HG03045 (cell line): ENCODE data around the gene LTB4R.

Experiments
- ATAC-seq: cut with Tn5 transposase; IDR thresholded peaks from one replicate; pipeline ENCODE4 v1.9.1; 2021; ENCODE audit warnings: mild to moderate bottlenecking, moderate library complexity; ENCODE audit not compliant: unreplicated experiment

LTB4R gene

DNA sequence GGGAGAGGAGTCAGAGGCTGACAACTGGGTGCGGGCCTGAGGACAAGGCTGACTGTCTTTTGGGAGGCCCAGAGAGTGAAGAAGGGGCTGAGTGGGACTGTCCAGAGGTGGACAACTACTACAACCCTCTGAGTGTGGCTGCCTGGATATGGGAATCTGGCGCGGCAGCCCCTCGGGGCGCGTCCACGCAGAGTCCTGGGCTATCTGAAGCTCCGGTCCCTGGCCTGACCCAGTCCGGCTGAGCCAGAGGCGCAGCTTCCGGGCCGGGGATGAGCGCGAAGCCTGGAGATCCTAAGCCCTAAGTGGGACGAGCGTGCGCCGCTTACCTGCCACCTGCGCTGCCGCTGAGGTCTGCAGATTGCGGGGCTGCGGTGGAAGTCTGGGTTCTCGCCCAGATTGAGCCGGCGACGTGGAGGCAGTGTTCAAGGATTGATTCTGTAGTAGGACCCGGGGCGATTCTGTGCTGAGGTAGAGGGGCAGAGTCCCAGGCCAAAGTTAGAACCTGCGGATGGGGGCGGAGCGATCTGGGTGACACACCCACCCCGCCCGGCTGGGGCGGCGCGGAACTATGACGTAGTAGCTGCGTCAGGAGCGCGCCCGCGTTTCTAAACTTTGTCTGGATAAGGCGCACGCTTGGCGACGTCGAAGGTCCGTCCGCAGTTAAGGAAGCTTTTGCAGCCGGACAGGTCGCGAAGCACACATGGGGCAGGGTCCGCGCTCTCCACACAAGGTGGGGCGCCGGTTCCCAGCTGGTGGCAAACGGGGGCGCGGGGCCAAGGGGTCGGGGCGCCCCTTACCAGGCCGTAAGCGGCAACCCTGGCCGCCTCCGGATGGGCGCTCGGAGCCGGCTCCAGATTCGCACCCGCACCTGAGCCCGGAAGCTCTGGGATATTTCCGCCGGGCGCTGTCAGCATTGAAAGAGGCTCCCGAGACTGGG lies 11.8 kb upstream of the LTB4R start, which contains the start of the genes DHRS1 and NOP9:
DHRS1 (minus strand) TSS at position 526 of the 937 bp plus-strand sequence. CDS start 674 bp downstream, outside the sequence.
NOP9 (plus strand) TSS at position 596 of the 937 bp plus-strand sequence; CDS start at position 701, 105 bp downstream.
- peak; percentile 65 for ATAC-seq

DNA sequence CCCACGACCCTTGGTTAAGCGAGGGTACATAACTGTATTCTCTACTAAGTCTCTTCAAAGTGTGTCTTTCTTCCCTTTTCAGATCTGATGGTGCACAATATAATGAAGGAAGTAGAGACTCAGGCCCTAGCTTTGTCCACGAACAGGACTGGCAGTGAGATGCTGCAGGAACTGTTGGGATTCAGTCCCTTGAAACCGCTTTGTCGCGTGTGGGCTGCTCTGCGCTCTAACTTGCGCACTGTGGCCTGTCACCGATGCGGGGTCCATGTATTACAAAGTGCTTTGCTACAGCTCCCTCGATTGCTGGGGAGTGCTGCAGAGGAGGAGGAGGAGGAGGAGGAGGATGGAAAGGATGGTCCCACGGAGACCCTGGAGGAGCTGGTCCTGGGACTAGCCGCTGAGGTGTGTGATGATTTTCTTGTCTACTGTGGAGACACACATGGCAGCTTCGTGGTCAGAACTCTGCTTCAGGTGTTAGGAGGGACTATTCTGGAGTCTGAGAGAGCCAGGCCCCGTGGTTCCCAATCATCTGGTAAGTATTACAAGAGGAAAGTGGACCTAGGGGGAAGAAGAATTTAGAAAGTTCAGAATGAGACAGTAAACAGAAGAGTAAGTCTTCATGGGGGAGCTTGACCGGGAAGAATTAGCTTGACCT lies 10.8 kb upstream of the LTB4R start:
- no peak for ATAC-seq

GRCh38 chr14:24304019-24304387 lies 7.3 kb upstream of the LTB4R start:
- ATAC-seq, result no peak

GRCh38 chr14:24307156-24307574 lies 4.1 kb upstream of the LTB4R start:
- ATAC-seq, result no peak

GRCh38 chr14:24307575-24308341 lies 3.5 kb upstream of the LTB4R start, which contains the start of gene CIDEB:
CIDEB (minus strand) TSS chr14:24307977; CDS start chr14:24307858, 119 bp downstream.
- ATAC-seq, result no peak

- ATAC-seq, result no peak
Observed at GRCh38 chr14:24308342-24309124, 2.8 kb upstream of the LTB4R start.

DNA sequence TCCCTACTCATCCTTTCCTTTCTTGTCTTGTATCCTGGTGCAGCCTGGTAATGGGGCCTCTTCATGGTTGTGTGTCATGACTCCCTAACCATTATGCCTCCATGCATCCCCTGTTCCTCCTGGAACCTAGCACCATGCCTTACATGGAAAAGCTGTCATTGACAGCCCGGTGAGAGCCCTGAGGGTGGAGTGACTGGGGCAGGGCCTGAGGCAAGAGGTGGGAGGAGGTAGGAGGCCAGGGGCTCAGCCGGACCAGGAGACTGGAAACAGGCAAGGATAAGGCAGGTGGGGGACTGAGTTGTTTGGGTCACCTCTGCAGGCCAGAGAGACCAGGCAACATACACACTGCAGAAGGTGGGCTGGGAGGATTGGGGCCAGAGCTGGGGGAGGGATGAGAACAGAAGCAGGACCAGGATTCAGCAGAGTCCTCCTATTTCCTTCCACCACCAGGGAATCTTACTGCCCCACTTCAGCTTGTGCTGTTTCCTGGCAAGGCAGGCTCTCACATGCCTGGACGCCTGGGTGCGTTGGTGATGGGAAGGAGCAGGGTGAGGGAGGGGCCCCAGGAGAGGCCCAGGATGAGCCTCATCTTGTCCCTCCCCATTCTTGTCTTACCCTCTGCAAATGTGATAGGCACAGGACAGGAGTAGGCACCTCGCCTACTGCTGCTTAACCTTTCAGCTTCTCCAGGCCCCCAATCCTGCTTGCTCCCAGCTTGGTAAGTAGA lies 1.6 kb upstream of the LTB4R start, which contains the start of gene LTB4R2:
LTB4R2 (plus strand) TSS at position 603 of the 727 bp plus-strand sequence. CDS start 525 bp downstream, outside the sequence.
- ATAC-seq, result no peak

GRCh38 chr14:24310265-24310645 lies 1.0 kb upstream of the LTB4R start:
- no peak for ATAC-seq

GRCh38 chr14:24311837-24312615 lies 724 bp downstream of the LTB4R start:
- no peak for ATAC-seq

GRCh38 chr14:24312736-24313507 lies 1.6 kb downstream of the LTB4R start:
- no peak for ATAC-seq

GRCh38 chr14:24313913-24314312 lies 2.6 kb downstream of the LTB4R start:
- ATAC-seq, result no peak

DNA sequence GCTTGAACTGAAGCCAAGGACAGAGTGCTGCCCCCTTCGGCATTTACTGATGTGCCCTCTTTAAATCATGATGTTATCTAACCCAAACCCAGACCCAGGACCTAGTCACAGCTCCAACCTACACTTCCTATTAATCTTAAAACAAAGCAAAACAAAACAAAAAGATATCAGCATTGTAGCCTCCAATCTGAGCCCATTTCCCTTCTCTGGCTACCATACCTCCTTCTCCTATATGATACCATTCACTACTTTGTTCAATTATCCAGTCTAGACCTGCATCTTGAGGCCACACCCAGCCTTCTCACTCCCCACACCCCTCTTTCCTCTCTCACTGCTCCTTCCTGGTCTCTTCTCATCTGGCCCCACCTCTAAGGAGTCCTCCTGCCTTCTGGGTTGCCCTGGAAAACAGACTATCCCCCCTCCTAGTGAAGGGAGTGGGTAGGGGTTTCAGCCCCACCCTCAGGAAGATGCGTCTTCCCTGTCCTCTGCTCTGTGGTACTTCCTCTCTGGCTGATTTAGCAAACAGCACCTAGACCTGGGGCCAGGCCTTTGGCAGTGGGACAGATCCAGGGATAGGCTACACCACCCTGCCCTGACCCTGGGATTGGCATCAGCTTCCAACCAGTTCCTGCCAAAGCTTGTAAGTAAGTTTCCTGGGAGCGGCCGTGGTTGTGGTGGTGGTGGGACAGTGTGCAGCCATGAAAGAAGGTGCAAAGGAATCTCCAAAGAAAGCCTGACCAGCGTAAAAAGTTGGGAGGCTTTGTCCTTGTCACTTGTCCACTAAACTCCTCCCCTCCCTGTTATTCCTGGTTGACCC lies 3.3 kb downstream of the LTB4R start:
- no peak for ATAC-seq

- ATAC-seq, result no peak
Observed at GRCh38 chr14:24315243-24315806, 4.0 kb downstream of the LTB4R start.

DNA sequence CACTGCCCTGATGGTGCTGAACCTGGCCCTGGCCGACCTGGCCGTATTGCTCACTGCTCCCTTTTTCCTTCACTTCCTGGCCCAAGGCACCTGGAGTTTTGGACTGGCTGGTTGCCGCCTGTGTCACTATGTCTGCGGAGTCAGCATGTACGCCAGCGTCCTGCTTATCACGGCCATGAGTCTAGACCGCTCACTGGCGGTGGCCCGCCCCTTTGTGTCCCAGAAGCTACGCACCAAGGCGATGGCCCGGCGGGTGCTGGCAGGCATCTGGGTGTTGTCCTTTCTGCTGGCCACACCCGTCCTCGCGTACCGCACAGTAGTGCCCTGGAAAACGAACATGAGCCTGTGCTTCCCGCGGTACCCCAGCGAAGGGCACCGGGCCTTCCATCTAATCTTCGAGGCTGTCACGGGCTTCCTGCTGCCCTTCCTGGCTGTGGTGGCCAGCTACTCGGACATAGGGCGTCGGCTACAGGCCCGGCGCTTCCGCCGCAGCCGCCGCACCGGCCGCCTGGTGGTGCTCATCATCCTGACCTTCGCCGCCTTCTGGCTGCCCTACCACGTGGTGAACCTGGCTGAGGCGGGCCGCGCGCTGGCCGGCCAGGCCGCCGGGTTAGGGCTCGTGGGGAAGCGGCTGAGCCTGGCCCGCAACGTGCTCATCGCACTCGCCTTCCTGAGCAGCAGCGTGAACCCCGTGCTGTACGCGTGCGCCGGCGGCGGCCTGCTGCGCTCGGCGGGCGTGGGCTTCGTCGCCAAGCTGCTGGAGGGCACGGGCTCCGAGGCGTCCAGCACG lies 4.7 kb downstream of the LTB4R start:
- ATAC-seq, result no peak

DNA sequence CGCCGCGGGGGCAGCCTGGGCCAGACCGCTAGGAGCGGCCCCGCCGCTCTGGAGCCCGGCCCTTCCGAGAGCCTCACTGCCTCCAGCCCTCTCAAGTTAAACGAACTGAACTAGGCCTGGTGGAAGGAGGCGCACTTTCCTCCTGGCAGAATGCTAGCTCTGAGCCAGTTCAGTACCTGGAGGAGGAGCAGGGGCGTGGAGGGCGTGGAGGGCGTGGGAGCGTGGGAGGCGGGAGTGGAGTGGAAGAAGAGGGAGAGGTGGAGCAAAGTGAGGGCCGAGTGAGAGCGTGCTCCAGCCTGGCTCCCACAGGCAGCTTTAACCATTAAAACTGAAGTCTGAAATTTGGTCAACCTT lies 5.3 kb downstream of the LTB4R start:
- ATAC-seq, result no peak
